GM21381 (cell line): ENCODE data around the gene BICD1.
"Not testable (repeated sequence)": the region's sequence is repeated elsewhere in the genome, so short reads cannot be mapped to it uniquely, and the experiment has no call there.

ENCODE experiments used
- ATAC-seq: cut with Tn5 transposase; IDR thresholded peaks from one replicate; pipeline ENCODE4 v1.9.1; 2021; ENCODE audit warnings: mild to moderate bottlenecking, moderate library complexity; ENCODE audit not compliant: unreplicated experiment

The BICD1 gene

GRCh38 chr12:32183650-32184049 lies 77.0 kb downstream of the BICD1 start:
- no peak for ATAC-seq

GRCh38 chr12:32187127-32187526 lies 80.5 kb downstream of the BICD1 start:
- ATAC-seq, result not testable (repeated sequence)

DNA sequence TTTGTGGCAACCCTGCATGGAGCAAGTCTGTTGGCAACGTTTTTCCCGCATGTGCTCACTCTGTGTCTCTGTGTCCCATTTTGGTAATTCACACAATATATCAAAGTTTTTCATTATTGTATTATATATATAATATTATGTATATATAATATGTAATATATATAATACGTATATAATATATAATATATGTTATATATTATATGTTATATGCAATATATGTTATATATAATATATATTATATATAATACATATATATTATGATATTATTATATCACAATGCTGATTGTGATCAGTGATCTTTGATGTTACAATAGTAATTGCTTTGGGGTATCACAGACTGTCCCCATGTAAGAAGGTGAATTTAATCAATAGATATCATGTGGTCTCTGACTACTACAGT lies 84.8 kb downstream of the BICD1 start:
- ATAC-seq, result no peak

DNA sequence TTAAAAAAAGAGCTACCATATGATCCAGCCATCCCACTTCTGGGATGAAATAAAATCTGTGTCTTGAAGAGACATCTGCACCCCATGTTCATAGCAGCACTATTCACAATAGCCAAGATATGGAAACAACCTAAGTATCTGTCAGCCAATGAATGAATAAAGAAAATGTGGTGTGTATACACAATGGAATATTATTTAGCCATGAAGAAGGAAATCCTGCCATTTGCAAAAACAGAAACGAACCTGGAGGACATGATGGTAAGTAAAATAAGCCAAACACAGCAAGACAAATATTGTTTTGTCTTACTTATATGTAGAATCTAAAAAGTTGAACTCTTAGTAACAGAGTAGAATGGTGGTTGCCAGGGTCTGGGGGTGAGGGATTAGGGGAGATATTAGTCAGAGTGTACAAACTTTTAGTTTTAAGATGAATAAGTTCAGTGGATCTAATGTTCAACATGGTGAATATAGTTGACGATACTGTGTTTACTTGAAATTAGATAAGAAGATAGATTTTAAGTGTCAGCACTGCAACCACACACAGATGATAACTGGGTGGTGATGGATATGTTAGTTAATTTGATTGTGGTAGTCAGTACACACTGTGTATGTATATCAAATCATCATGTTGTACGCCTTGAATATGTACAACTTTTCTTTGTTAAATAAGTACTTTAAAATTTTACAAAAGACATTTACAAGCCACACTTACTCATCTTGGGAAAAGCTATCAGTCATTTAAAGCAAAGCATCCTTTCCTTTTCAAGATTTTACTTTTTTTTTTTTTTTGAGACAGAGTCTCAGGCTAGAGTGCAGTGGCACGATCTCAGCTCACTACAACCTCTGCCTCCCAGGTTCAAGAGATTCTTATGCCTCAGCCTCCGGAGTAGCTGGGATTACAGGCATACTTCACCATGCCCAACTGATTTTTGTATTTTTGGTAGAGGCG lies 89.9 kb downstream of the BICD1 start:
- no peak for ATAC-seq

GRCh38 chr12:32197421-32197820 lies 90.8 kb downstream of the BICD1 start:
- no peak for ATAC-seq

- ATAC-seq, result no peak
Measured at GRCh38 chr12:32198555-32198954, 91.9 kb downstream of the BICD1 start.

- ATAC-seq, result no peak
Measured at GRCh38 chr12:32201096-32201495, 94.4 kb downstream of the BICD1 start.

DNA sequence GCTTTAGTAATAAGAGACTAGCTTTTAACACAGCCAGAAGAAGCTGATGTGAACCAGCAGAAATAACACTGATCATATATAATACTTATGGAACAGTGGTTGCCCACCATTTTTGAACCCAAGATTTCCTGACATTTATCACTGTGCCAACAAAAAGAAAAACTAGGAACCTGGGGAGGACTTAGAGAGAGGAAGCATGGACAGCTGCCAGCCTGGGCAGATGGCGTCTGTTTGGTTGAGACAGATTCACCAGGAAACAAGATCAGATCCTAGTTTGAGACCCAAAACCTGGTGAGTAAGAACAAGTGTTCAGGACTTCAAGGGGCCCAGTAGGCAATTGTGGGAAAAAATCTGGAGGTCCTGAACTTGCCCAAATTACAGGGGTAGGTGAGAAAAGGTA lies 95.3 kb downstream of the BICD1 start:
- ATAC-seq, result no peak

- ATAC-seq, result no peak
Measured at GRCh38 chr12:32205731-32206130, 99.1 kb downstream of the BICD1 start.

DNA sequence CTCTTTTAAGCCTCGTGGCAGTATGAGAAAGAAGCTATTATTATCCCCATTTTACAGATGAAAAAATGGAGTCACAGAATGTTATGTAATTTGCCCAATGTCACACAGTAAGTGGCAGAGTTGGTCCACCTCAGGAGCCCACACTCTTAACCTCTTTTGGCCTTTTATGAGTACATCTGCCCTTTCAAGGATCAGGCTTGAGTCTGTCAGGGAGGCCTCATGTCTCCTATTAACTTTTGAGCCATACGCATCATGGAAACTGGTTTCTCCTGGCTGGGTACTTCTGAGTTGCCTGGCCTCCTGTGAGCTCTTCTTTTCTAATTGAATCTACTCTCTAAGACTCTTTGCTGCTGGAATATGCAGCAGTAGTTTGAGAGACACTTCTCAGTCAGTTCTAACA lies 101.7 kb downstream of the BICD1 start:
- no peak for ATAC-seq

GRCh38 chr12:32211066-32211899 lies 104.6 kb downstream of the BICD1 start:
- no peak for ATAC-seq

GRCh38 chr12:32211900-32212156 lies 105.2 kb downstream of the BICD1 start:
- no peak for ATAC-seq

DNA sequence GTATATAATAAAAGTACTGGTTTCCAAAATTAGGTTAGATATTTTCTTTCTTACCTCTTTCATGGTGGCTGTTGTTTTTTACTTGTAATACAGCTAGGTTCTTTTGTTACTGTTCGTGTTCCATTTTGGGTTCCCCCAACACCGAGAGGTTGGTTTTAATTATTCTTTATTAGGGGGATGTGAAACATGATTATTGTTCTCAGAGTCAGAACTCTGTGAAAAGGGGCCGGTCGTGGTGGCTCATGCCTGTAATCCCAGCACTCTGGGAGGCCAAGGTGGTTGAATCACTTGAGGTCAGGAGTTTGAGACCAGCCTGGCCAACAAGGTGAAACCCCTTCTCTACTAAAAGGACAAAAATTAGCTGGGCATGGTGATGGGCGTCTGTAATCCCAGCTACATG lies 108.1 kb downstream of the BICD1 start:
- ATAC-seq, result no peak

- no peak for ATAC-seq
Measured at GRCh38 chr12:32217354-32218310, 111.0 kb downstream of the BICD1 start.

GRCh38 chr12:32223941-32224340 lies 117.3 kb downstream of the BICD1 start:
- ATAC-seq, result no peak

- no peak for ATAC-seq
Measured at GRCh38 chr12:32226768-32227167, 120.1 kb downstream of the BICD1 start.

DNA sequence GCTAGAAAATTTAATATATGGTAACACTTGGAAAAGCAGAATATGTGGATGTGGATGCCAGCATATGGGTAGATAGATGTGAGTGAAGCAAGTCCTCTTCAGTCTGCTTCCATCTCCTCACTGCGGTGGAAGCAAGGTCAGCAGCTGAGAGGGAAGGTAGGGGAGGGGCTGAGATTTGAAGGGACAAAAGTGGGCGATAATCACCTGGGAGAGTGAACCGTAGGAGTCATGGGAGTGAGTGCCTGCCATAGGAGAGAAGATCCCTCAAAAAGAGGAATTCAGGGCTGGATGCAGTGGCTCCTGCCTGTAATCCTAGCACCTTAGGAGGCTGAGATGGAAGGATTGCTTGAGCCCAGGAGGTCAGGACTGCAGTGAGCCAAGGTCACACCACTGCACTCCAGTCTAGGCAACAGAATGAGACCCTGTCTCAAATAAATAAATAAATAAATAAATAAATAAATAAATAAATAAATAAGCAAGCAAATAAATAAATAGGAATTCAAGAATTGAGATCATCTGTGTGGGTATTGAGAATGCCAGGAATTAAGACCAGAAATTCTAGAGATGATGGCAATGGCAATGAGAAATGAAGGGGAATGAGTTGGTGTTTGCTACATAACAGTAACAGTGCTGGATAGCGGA lies 123.4 kb downstream of the BICD1 start:
- no peak for ATAC-seq

DNA sequence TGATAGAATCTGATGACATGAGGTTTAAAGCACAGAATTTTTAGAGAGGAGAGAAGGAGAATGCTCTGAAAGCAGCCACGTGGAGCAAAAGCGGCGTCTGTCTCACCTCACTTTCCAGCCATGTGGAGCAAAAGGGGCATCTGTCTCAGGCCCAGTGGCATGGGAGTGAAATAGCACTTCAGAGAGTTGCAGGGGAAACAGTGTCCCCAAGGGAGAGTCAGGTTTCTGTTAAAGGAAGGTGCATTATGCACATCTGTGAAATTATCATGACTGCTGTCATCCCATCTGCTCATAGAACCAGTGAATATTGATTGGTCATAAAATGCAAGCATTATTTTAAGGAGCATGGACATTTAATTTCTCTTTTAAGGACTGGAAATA lies 124.0 kb downstream of the BICD1 start:
- no peak for ATAC-seq

DNA sequence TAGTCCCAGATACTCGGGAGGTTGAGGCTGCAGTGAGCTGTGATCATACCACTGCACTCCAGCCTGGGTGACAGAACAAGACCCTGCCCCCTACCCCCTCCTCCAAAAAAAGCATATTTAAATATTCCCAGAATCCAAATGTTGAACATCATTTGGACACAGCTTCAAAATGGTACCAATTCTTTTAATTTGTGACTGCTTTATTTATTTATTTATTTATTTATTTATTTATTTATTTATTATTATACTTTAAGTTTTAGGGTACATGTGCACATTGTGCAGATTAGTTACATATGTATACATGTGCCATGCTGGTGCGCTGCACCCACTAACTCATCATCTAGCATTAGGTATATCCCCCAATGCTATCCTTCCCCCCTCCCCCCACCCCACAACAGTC lies 124.7 kb downstream of the BICD1 start:
- ATAC-seq, result not testable (repeated sequence)

DNA sequence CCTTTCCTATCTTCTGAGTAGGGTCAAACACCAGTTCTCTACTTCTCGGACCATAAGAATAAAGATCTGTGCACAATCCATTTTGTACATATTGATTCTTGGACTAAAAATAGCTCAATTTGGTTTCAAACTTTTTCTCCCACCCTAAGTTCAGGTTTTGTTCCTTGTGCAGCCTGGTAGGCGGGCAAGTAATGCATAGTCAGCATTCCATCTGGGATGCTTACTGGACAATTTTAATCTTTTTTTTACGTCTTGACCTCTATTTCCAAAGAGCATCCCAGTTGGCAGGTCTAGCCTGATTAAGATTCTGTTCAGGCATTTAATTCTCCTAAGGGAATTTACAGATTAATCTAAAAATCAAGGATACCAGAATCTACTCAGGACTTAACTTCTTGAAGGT lies 126.9 kb downstream of the BICD1 start:
- ATAC-seq, result no peak

DNA sequence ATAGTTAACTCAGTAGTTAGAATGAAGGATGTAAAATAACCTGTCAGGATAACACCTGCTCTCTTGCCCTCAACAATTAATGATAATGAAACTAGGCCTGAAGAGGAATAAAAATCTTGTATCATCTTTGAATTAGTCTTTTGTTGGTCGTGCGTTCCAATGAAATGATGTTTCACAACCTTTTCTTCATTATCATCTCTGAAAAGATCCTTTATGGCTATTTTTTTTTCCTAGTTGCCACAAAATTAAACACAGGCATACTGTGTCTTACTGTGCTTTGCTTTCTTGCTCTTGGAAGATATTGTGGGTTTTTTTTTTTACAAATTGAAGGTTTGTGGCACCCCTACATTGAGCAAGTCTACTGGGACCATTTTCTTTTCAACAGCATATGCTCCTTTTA lies 128.6 kb downstream of the BICD1 start:
- no peak for ATAC-seq
